CD4-positive, alpha-beta T cell treated with Interleukin-17A for 4 hours (primary cell): Measurements from ENCODE around the gene TMEM229B.
A peak's percentile ranks its signal among the peaks of the same experiment; 100 is the strongest.

Source experiments
- DNase-seq: peaks from one replicate; pipeline ENCODE4 v3.0.0-alpha.2; 2020; ENCODE audit warnings: mixed read lengths

The TMEM229B gene

DNA sequence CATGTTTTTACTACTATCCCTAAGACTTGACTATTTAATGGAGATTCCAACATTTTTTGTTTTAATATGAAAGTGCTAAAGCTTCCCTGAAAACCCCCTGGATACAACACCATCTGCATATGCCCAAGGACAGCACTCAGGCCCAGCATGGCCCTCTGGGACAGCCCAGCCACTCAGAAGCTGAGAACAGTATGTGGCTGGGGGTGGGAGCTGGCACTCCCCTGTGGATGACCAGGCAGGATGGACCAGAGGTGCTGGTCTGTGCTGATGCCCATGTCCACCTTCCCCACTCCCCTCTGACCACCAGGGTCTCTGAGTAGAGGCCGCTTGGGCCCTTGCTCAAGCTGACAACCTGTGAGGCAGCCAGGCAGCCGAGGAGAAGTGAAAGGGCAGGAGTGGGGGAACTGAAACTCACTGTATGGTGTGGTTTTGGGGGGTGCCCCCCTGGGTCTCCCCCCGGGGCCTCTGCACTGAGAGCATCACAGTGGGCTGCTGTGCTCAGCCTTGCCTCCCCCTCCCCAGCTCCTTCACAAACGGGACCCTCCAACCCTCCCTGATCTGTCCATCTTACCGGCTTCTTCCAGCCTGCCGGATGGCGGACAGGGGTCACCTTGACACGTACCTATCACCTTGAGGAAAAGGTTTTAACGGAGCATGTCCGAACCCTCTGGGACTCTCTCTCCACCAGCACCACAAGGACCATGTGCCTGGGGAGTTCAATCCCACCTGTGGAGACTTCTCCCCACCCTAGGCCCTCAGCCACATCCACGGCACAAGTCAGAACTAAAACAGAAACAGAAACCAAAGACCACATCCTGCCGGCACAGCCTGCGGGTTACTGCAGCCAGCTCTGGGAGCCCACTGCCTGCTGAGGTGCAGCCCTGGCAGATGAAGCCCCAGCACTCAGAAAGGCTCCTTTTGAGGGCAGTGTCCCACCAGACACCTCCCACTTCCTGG, at the start of gene TMEM229B:
Gene TMEM229B, minus strand, starts transcription at position 785 of the 957 bp plus-strand sequence. CDS start 14,798 bp downstream, outside the sequence.
- peak; percentile 81 for DNase-seq

DNA sequence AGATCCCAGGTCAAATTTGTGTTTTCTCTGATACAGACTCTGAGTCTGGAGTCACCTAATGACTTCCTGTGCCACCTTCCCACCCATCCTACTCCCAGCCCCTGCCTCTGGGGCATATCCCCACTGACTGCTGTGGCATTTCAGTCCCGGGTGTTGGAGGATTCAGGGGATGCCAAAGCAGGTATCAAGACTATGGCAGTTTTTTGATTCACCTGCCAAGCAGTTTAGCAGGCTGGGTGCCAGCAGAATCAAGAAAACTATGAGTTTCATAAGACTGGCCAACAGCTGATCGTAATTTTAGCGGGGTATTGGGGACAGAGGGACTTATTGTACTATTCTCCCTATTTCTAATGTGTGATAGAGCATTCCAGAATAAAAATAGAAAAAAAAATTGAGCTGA, 49.2 kb upstream of the TMEM229B start:
- no peak for DNase-seq

DNA sequence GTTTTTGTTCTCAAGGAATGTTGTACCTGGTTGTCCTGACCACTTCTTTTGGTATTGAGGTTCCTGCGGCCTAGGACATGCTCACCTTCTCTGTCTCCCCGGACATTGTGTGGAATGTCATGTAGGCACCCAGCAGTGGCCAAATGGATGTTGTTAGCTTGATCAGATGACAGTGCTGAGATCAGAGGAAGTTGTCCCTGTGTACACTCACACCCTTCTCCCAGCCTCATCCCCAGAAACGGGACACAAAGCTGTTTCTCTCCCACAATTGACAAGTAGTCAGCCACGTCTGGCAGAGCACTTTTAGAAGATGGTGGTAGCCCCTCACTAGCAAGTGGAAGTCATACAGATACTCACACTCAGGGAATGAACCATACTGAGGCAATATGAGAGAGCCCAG, 47.6 kb upstream of the TMEM229B start:
- no peak for DNase-seq

DNA sequence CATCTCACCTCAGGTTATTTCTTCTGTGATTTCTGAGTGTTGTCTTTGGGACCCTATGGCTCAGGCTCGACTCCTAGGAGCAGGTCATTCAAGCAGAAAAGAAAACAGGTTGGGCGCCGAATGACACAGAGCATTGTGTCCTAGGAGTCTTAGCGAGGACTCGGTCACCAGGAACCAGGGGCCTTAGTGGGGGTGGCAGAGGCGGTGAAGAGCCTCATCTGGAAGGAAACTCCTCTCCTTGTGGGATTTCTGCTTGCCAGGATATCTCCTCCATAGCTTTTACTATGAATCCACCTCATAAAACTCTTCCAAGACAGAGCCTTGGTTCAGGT, 45.2 kb upstream of the TMEM229B start:
- DNase-seq, result no peak

DNA sequence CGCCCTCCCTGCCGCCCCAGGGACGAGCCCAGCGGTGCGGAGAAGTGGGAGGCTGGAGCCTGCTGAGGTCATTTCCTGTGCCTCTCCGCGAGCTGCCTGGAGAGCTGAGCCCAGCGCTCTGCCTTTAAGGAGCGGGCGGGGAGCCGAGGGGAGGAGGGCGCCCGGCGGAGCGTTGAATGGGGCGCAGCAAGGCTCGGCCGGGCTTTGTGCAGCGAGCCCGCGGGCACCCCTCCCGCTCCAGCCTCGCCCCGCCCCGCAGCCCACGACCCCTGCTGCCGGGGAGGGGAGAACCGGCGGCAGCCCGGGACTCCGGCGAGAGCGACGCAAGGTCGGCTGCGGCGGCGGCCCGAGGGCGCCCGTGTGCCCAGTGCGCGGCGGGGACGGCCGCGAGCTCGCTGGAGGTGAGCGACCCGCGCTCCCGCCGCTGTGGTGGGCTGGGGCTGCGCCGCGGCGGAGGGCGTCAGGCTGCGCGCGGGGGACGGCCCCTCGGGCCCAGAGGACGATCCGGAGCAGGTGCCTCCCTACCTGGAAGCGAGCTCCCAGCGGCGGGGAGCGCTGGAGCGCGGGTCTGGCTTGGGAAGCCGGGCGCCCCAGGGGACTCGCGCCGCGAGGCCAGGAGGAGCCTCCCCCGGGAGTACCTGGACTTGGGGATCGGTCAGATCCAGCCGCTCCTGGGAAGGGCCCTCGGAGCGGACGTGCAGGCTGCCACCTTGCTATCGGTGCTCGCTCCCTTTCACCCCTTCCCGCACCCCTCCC, 44.7 kb upstream of the TMEM229B start, which contains the start of gene PLEKHH1:
Gene PLEKHH1, plus strand, starts transcription at position 293 of the 756 bp plus-strand sequence. CDS start 8,578 bp downstream, outside the sequence.
- DNase-seq, result peak; percentile 66

DNA sequence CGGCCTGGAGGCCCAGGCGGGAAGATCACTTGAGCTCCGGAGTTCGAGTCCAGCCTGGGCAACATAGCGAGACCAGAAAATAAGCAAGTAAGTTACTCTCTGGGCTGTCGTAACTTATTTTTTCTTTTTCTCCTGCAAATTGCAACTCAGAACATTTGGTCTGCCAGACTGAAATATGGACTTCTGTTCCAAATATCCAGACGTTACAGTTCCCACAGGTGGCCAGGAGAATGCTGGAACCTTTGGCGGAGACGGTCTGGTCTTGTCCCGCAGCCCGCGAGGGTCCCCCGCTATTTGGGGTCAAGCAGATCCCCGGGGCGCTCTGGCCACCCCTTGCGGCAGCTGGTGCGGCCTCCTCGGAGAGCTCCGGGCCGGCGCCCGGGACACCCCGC, 44.1 kb upstream of the TMEM229B start:
- no peak for DNase-seq

DNA sequence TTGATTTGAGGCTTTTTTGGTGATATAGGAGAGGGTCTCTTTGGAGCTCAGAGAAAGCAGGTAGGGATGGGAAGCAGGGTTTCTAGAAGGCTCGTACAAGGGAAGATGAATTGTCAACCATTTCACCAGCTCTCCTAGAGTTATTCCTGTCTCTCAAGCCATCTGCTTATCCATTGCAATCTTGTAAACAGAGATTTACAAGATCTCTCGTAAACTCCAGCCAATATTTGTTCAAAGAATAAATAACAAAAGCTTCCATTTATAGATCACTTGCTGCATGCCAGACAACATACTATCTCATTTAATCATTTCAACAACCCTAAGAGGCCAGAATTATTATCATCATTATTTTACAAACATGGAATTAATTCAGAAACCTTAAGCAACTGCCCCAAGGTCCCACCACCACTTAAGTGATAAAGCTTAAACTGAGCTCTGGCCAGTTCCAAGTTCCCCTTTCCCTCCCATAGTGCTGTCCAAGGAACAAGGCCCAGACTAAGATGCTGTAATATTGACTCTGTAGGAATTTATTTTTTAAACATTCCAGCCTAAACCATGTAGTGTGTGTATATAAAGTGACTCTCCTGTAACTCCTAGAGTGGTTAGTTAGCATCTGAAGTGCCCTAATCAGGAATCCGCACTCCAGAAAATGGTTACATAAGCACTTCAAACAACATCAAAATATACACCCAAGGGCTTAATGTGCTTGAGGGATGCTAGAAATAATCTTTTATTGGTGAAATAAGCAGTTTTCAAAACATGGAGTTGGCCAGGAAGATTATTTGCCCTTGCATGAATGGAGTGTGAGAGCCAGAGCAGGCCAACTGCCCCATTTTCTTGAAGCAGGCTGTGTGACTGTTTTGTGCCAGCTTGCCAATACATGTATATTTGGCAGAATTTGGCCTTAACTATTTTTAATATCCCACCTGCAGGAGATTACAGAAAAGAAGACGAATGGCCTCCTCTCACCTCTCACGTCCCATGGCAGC, 41.7 kb upstream of the TMEM229B start:
- DNase-seq, result no peak

DNA sequence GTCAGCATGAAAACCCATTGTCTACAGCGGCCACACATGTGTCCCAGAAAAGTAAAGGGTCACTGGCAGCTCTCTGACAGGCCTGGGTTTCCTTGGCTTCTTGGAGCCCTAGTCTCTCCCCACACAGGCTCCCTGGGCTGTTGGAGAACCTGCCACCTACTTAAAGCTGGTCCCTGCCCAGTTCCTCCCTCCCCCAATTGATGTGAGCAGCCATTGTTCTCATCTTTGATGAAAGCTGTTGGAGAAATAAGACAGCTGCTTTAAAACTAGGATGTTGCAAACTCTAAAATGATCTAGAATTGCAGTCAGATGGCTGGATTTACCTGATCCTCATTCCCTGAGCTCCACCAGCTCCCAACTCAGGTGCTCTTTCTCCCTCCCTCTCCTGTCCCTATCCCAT, 39.8 kb upstream of the TMEM229B start:
- DNase-seq, result no peak

DNA sequence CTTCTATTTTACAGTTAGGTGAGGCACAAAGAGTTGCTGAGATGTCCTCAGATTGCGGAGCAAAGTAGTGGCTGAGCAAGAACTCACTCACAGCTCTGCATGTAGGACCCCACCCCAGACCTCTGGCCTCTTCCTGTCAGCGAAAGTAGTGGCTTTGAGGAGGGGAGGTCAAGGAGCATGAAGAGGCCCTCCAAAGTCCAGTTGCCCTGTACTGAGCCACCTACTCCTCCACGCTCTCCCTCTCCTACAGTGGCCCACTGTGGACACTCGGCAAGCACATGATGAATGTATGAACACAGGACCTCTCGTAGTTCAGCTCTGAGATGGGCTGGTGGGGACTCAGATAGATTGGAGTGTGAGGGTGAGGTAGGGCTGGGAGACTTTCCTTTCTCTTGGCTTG, 39.2 kb upstream of the TMEM229B start:
- DNase-seq, result no peak

DNA sequence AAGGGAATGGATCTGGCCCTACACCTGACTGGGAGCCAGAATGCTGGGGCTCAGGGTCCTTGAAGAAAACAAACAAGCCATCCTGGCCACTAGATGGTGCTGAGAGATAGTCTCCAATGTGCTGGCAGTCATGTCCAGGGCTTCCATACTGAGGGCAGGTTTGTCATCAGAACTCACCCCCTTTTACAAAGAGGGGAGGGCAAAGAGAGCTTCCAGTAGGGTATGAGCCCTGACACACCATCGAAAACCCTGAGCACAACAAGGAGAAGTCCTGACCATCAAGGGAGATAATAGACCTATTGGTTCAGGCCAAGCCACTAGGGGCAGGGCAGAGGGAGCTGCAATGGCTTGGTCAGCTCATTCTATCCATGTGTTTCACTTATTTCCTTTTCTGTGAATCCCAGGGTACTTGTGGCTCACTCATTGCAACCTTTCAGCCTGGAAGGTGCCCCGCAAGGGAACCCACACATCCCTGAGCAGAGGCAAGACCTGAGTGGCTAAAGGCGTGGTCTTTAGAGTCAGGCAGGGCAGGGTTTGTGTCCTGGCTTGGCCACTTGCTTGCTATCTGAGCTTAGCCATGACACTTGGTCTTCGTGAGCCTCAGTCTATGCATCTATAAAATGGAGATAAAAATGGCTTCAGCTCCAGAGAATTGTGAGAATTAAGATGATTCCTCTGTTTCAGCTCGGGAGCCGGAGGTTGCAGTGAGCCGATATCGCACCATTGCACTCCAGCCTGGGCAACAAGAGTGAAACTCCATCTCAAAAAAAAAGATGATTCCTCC, 38.3 kb upstream of the TMEM229B start:
- DNase-seq, result peak; percentile 60

DNA sequence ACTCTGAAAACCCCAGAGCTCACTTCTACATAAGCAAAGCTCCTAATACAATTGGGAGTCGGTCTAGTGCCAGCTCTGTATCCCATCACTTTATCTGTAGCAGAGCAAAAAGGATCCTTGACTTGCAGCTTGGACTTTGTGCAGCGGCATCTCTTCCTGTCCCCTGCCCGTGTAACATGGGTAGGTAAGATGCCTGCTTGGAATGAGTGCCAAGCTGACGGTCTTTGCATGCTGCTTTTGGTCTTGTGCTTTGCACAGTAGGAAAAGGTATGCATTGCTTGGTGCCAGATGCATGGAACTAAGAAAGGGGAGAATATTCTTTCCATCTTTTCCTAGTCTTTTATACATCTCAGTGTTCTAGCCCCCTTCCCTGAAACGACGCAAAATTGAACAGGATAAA, 37.7 kb upstream of the TMEM229B start:
- DNase-seq, result no peak

DNA sequence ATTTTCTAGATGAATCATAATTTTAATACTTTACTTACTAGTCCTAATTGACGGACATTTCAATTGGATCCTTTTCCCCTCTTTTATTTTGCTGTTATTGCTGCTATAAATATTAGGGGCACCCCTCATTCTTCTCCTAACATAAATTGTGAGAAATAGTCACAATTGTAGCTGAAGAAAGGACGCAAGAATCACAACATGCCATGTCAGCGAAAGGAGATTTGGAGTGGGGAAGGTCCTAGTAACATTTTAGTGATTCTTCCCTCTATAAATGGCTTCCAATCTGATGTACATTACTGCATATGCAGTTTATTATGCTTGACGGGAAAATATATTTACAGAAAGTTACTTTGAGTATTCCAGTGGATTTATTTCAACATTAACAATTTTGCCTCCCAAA, 36.9 kb upstream of the TMEM229B start:
- DNase-seq, result no peak

DNA sequence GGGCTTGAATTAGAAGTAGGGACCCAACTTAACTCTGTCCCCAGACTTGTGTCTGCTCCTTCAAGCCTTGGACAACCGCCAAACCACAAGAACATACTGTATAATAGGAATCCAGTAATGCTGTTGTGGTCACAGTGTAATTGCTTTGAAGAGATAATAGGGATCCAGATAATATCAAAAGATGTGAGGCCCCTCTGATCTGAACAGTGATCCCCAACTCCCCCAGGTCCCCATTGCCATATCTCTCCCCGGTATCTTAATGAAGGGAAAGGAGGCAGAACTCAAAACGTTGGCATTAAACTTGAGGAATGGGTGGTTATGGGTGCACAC, 36.1 kb upstream of the TMEM229B start:
- DNase-seq, result no peak

DNA sequence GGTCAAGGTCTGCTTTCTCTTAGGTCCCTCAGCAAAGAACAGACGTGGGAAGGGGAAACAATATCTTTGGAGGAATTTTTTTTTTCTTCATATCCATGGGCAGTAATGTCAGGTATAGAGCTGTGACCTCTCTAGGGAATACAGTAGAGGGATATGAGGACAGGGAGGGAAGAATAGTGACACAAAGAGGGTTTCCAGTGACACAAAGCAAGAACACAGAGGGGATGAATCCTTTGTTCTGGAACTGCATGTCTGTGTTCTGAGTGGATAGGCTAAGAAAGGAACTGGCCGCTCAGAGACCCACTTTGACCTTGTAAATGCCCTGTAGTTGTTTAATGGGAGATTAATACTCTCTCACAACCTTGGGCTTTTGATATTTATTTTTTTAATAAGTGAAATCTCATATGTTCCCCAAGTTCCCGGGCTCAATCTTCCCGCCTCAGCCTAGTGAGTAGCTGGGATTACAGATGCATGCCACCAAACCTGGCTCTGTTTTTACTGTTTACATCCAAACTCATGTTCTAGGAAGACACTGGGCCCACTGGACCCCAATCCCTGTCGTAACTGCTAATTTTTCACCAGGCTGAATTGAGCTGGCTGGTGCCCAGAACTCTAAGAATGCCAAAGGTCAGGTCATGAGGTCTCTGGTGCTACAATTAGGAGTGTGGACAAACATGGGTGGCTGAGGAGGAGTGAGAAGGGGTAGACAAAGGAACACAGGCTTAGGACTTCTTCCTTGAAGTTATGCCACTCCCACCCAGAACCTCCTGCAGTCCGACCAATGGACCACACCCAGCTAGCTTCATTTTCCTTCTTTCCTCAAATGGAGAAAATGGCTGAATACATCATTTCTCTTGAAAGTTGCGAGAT, 35.5 kb upstream of the TMEM229B start:
- DNase-seq, result no peak

DNA sequence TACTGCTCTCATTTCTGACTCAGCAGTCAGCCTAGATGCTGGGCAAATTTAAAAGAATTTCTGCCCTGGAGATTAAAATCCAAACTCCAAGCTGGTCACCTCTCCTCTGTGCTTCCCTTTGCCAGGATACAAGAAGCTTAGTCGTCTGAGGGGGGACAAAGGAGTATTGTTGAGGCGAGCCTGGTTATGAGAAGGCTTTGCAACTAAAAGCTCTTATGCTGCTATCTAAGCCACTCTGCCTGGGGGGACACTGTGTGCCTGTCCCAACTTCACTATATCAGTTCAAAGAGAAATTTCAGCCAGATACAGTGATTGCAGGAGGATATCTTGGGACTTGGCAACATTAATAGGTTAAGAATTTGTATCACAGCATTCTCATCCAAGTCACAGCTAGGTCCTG, 33.7 kb upstream of the TMEM229B start:
- no peak for DNase-seq

DNA sequence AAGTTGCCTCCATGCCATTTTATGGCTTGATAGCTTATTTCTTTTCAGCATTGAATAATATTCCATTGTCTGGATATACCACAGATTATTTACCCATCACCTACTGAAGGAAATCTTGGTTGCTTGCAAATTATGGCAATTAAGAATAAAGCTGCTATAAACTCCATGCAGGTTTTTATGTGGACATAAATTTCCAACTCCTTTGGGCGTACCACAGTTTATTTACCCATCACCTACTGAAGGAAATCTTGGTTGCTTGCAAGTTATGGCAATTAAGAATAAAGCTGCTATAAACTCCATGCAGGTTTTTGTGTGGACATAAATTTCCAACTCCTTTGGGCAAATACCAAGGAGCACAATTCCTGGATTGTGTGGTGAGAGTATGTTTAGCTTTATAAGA, 32.0 kb upstream of the TMEM229B start:
- no peak for DNase-seq

DNA sequence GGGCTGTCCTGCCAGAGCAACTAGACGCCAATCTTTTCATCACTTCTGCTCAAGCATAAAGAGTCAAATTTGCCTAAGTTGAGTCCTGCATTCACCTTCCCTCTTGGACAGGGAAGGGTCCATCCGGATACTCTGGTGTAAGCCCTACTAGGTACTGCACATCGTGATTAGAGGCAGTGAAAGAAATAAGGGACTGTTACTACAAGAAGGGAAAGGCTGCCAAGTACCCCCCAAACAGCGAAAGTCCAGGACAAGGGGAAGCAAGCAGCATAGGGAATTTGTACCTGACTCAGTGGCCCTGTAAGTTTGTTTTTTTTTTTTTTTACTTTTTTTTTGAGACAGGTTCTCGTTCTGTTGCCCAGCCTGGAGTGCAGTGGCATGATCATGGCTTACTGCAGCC, 30.9 kb upstream of the TMEM229B start:
- no peak for DNase-seq

DNA sequence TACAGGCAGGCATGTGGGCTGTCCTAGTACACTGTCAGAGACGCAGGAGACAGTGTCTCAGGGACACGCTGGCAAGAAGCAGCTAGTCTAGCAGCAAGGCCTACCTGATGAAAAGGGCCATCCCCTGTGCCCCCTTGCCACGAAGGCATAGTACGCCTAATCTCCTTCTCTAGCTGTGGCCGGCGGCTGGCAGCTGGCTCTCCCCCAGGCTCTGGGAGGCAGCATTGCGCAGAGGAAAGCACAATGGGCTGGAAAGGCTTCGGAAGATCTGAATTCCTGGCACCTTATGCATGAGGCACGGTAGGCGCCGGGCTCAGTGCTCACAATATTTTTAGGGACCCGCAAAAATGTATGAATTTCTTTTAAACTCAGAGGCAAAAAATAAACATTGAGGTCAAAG, 28.6 kb upstream of the TMEM229B start:
- DNase-seq, result no peak

DNA sequence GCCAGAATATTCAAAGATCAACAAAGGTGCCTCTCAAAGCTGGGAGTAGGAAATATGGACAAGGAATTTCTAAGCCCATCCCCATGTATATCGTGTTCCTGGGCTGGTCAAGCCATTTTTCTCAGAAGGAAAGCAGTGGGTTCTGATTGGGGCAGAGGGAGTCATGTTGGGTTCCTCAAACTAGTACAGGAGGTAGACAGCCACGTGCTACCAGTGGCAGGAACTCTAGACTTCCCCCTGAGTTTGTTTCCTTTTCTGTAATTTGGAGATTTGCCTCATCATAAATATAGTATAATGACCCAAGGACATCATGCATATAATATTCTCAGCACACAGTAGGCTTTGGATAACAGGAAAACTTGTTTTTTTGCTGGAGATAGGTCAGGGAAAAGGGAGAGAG, 28.2 kb upstream of the TMEM229B start:
- no peak for DNase-seq

DNA sequence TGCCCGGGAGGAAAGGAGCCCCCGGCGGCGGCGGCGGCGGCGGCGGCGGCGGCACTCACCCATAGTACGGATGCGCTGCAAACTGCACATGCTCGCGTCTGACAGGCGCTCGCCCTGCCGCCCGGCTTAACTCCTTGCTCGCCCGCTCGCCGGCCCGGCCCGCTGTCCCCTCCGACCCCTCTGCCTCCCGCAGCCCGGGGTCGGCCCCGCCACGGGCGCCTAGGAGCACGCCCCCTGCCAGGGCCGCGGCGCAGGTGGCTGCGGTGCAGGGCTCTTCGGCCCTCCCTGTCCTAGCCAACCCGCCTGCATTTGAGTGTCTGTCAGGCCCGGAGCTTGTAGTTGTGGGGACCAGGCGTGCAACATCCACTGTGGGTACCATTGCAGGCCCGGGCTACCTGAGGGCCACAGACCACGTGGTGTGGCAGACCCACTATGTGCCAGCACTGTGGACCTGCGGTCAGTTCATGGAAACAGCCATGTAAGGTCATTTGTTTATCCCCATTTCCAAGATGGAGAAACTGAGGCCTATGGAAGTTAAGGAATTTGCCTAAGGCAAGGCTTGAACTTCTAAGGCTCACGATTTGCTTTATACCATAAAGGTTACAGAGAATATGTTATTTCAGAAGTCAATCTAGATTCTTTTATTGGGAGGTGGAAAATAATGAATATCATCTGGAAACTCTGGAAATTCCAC, 27.0 kb upstream of the TMEM229B start:
- DNase-seq, result peak; percentile 65
